Peyer's patch (tissue), 4 donors: Measurements from ENCODE around the gene SORBS2.

Experiments
- POLR2A ChIP-seq, 2 donors: fragments of 450-650 bp; IDR thresholded peaks; one replicate each; pipeline ENCODE4 v1.5.1; 2017; ENCODE audit warnings: antibody characterized with exemption in 2 of 2, mild to moderate bottlenecking in 2 of 2, moderate library complexity in 2 of 2
- TF ChIP-seq, protein P1 (sequence below), 6 experiments: fragments of 450-650 bp in 4 of 6; fragments of 200-600 bp in 2 of 6; sonication (generic) in 1 of 6; IDR thresholded peaks; one replicate each; pipeline ENCODE4 v1.5.1; 2017 to 2019; ENCODE audit warnings: antibody characterized with exemption in 6 of 6, mild to moderate bottlenecking in 3 of 6, moderate library complexity in 1 of 6

- TF ChIP-seq, protein P1, sequence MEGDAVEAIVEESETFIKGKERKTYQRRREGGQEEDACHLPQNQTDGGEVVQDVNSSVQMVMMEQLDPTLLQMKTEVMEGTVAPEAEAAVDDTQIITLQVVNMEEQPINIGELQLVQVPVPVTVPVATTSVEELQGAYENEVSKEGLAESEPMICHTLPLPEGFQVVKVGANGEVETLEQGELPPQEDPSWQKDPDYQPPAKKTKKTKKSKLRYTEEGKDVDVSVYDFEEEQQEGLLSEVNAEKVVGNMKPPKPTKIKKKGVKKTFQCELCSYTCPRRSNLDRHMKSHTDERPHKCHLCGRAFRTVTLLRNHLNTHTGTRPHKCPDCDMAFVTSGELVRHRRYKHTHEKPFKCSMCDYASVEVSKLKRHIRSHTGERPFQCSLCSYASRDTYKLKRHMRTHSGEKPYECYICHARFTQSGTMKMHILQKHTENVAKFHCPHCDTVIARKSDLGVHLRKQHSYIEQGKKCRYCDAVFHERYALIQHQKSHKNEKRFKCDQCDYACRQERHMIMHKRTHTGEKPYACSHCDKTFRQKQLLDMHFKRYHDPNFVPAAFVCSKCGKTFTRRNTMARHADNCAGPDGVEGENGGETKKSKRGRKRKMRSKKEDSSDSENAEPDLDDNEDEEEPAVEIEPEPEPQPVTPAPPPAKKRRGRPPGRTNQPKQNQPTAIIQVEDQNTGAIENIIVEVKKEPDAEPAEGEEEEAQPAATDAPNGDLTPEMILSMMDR (IDR thresholded peaks at IDR 0.05) = no peak
- no peak for TF ChIP-seq POLR2A (IDR thresholded peaks at IDR 0.05)
These were observed 209.6 kb downstream of the SORBS2 start for GRCh38 chr4:185602397-185602796.
